ENCODE measurements around the gene USP10.

- TF ChIP-seq CTCF (conservative IDR thresholded peaks at IDR 0.05; ENCODE audit: low read length) = no peak
- TF ChIP-seq EZH2phosphoT487 (IDR thresholded peaks at IDR 0.05; ENCODE audit: borderline replicate concordance) = no peak
These were observed 34.4 kb upstream of the USP10 start for GRCh38 chr16:84665359-84665758.

Data from Loucy (cell line).